GM18858 (cell line): ENCODE measurements around the gene TMEM165.
"Not testable (repeated sequence)": the region's sequence is repeated elsewhere in the genome, so short reads cannot be mapped to it uniquely, and the experiment has no call there.

Experiments used
- ATAC-seq: cut with Tn5 transposase; IDR thresholded peaks from one replicate; pipeline ENCODE4 v1.9.1; 2021; ENCODE audit not compliant: unreplicated experiment

Gene TMEM165

GRCh38 chr4:55395529-55396307 is at the start of gene TMEM165:
TMEM165 (plus strand) TSS chr4:55395957; CDS start chr4:55396190, 233 bp downstream.
- peak; percentile 90 for ATAC-seq

- ATAC-seq = peak; percentile 88
These were observed 49.5 kb upstream of the TMEM165 start, which contains the start of gene SRD5A3 for GRCh38 chr4:55345980-55346850. SRD5A3 (plus strand) TSS chr4:55346242; CDS start chr4:55346337, 95 bp downstream.

- ATAC-seq = no peak
These were observed 48.9 kb upstream of the TMEM165 start for GRCh38 chr4:55346851-55347255.

- ATAC-seq = no peak
These were observed 48.0 kb upstream of the TMEM165 start for GRCh38 chr4:55347610-55348228.

GRCh38 chr4:55348466-55348865 is 47.3 kb upstream of the TMEM165 start:
- ATAC-seq = no peak

- ATAC-seq = not testable (repeated sequence)
These were observed 44.9 kb upstream of the TMEM165 start for GRCh38 chr4:55350870-55351269.

GRCh38 chr4:55351824-55352223 is 43.9 kb upstream of the TMEM165 start:
- no peak for ATAC-seq

- no peak for ATAC-seq
These were observed 43.0 kb upstream of the TMEM165 start for GRCh38 chr4:55352726-55353125.

GRCh38 chr4:55353228-55353747 is 42.5 kb upstream of the TMEM165 start:
- not testable (repeated sequence) for ATAC-seq

- ATAC-seq = no peak
These were observed 41.1 kb upstream of the TMEM165 start for GRCh38 chr4:55354648-55355047.

GRCh38 chr4:55355555-55355954 is 40.2 kb upstream of the TMEM165 start:
- ATAC-seq = no peak

GRCh38 chr4:55356991-55357461 is 38.7 kb upstream of the TMEM165 start:
- no peak for ATAC-seq

GRCh38 chr4:55358246-55358645 is 37.5 kb upstream of the TMEM165 start:
- no peak for ATAC-seq

- ATAC-seq = peak; percentile 79
These were observed 37.1 kb upstream of the TMEM165 start for GRCh38 chr4:55358668-55359067.

GRCh38 chr4:55359397-55359916 is 36.3 kb upstream of the TMEM165 start:
- ATAC-seq = no peak

- ATAC-seq = not testable (repeated sequence)
These were observed 32.8 kb upstream of the TMEM165 start for GRCh38 chr4:55362938-55363337.

- no peak for ATAC-seq
These were observed 31.9 kb upstream of the TMEM165 start for GRCh38 chr4:55363691-55364351.

- no peak for ATAC-seq
These were observed 30.9 kb upstream of the TMEM165 start for GRCh38 chr4:55364691-55365344.

- ATAC-seq = no peak
These were observed 30.4 kb upstream of the TMEM165 start for GRCh38 chr4:55365345-55365728.

GRCh38 chr4:55366621-55367020 is 29.1 kb upstream of the TMEM165 start:
- ATAC-seq = no peak
